Superior temporal gyrus (tissue), 1 donor: ENCODE data around the gene AMD1.
"Not testable (repeated sequence)": the region's sequence is repeated elsewhere in the genome, so short reads cannot be mapped to it uniquely, and the experiment has no call there.

Source experiments
- DNase-seq: peaks from one replicate; pipeline ENCODE4 v3.0.0-alpha.2; 2016; ENCODE audit errors: extremely low spot score

The AMD1 gene

DNA sequence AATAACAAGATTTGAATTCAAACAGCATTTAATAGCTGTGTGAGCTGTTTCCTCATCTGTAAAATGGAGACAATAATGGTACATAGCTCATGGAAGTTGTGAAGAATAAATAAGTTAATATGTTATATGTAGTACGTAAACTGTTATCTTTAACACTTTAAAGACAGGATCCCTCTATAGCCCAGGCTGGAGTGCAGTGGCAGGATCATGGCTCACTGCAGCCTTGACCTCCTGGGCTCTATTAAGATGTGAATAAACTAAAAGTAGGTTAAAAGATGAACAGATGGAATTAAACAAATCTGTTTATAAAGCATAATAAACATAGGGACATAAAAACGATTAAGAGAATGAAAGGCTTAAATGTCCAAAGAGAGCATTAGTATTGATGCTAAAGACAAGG lies 3.0 kb downstream of the AMD1 start:
- DNase-seq = no peak

DNA sequence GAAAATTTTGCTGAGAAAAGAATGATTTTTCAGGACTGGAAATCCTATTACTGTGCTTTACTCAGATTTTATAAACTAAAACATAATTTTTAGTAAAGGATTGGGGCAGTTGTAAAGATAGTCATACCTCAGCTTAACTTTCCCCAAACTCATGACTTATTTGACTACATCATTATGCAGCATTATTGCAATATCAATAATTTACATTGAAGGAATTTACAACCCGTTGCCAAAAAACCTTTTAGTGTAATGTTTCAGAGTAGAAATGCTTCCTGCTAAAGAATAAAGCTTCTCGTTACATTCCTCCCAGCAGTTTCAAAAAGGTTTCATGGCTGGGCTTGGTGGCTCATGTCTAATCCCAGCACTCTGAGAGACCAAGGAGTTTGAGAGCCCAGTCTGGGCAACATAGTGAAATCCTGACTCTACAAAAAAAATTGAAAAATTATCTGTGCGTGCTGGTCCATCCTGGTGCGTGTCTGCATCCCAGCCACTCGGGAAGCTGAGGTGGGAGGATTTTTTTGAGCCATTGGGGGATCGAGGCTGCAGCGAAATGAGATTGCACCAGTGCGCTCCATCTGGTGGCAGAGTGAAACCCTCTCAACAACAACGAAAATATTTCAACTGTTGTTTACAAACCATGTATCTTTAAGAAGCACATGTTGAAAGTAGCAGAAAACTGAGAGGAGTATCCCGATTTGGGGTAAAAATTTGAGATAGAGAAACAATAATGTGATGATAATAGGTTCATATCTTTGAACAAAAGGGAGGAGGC lies 4.4 kb downstream of the AMD1 start:
- peak; percentile 82 for DNase-seq

DNA sequence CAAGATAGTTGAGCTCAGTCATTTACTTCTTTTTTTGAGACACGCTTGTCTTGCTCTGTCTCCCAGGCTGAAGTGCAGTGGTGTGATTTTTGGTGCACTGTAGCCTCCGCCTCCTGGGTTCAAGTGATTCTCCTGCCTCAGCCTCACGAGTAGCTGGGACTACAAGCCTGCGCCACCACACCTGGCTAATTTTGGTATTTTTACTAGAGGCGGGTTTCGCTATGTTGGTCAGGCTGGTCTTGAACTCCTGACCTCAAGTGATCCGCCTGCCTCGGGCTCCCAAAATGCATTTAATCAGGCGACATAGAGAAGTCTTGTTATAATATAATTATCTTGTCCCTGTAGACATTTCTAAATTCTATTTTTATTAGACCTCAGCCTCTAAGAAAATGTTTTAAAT lies 6.1 kb downstream of the AMD1 start:
- no peak for DNase-seq

- no peak for DNase-seq
Measured at GRCh38 chr6:110881546-110882273, 7.1 kb downstream of the AMD1 start.

DNA sequence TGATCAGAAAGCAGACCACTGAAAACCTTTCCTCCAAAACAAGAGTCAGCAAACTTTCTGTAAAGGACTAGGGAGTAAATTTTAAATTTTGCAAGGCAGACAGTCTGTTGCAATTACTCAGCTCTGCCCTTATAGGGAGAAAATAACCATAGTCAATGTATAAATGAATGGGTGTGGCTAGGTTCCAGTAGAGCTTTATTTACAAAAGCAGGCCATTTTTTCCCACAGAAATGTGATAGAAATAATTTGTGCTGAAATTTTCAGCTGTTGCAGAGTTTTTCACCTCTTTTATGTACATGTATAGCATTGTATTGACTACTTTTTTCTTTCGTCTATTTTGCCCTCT lies 7.7 kb downstream of the AMD1 start:
- no peak for DNase-seq

DNA sequence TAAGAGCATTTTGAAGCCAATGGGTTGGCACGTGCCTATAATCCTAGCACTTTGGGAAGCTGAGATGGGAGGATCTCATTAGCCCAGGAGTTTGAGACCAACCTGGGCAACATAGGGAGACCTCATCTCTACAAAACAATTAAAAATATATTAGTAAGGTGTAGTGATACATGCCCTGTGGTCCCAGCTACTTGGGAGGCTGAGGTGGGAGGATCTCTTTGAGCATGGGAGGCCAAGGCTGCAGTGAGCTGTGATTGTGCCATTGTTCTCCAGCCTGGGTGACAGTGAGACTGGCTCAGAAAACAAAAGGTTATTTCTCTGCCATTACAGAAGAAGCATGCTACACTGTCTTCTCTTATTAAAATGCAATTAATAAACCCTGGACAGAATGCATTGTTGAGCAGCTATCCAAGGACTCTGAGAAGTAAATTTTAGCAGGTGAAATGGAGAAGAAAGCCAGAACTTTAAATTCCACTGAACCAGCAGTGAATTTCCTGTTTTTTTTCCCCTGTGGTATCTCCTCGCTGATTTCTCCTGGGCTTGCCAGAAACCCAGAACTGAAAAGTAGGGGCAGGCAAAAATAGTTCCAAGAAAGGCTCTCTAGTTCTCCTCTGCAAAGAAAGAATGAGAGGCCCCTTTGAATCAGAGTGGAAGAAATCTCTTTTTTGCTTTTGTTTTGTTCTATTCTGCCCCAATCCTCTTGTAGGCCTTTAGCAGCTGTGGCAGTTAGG lies 8.4 kb downstream of the AMD1 start:
- DNase-seq = no peak

- no peak for DNase-seq
Measured at GRCh38 chr6:110884321-110884720, 9.7 kb downstream of the AMD1 start.

DNA sequence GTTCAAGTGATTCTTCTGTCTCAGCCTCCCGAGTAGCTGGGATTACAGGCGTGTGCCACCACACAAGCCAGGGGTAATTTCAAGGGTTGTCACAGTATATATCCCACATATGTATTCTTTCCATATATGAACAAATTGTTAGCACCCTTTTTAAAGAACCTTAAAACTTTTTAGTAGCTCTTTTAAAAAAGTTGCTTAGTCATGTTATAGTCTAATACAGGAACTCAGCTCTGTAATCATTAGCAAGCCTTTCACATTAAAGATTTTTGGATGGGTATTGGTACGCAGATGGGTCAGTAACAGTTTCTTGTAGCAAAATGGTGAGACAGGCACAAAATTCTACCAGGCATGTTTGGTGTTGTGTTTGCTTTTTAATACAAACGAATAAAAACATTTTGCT lies 10.9 kb downstream of the AMD1 start:
- DNase-seq = no peak

- DNase-seq = no peak
Measured at GRCh38 chr6:110886555-110887167, 12.1 kb downstream of the AMD1 start.

GRCh38 chr6:110890288-110890687 lies 15.7 kb downstream of the AMD1 start:
- no peak for DNase-seq

DNA sequence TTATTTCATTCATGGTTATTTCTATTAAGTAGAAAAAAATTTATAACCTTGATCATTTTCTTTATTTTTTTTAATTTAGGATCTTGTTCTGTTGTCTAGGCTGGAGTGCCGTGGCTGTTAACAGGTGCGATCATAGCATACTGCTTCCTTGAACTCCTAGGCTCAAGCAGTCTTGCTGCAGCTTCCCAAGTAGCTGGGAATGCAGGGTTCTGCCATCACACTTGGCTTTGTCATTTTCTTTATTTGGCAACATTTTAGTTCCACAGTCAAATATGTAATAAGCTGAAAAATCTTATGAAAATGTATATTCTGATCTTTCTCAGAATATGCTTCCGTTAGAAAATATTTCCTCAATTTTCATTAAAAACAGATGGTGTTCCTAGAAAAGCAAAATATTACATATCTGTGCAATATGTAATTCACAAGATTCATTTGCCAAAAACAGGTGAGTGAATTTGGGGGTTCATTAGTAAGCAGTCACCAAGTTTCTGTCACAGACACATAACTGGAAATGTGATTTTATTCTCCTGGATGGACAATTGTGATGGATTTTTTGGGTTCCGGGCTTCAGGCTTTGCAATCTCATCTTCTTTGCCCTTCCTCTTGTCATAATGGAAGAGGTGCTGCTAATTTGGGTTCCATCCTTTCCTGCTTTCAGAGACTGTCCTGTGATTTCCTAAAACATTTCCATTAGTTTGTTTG lies 21.5 kb downstream of the AMD1 start:
- no peak for DNase-seq

DNA sequence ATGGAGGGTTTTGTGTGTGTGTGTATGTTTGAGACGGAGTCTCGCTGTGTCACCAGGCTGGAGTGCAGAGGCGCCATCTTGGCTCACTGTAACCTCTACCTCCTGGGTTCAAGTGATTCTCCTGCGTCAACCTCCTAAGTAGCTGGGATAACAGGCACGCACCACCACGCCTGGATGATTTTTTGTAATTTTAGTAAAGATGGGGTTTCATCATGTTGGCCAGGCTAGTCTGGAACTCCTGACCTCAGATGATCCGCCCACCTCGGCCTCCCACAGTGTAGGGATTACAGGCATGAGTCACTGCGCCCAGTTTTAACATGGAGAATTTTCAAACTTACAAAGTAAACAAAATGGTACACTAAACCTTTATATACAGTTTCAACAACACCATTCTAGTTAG lies 22.8 kb downstream of the AMD1 start:
- DNase-seq = no peak

DNA sequence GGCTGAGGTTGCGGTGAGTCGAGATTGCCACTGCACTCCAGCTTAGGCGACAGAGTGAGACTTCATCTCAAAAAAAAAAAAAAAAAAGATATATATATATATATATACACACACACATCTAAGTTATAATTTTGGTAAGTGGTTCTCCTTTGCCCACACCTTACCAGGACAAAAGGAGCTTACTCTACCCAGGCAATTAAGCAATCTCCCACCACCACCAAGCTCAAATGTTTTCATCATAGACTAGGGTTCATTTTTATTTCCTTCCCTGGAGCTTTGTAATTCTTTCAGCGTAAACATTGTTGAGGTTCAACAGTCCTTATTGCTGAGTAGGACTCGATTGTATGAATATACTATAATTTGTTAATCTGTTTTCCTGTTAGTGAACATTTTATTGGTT lies 23.5 kb downstream of the AMD1 start:
- no peak for DNase-seq

DNA sequence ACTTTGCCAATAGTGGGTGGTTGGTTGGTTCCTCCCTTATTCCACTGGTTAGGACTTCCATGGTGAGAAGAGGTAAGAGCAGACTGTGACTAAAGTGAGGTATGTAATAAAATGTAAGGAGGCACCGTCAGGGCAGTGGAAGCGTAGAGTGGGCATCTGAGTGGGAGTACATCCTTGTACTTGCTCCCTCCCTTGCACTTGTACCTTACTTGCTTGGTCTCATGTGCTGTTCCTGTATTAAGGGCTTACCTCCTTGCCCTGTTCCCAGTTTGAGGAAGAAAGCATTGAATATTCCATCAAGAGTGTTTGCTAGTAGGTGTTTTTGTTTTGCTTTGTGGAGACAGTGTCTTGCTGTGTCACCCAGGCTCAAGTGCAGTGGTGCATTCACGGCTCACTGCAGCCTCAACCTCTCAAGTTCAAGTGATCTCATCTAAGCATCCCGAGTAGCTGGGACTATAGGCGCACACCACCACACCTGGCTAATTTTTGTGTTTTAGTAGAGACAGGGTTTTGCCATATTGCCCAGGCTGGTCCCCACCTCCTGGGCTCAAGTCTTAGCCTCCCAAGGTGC lies 25.5 kb downstream of the AMD1 start:
- no peak for DNase-seq

- not testable (repeated sequence) for DNase-seq
Measured at GRCh38 chr6:110901601-110902000, 27.0 kb downstream of the AMD1 start.

DNA sequence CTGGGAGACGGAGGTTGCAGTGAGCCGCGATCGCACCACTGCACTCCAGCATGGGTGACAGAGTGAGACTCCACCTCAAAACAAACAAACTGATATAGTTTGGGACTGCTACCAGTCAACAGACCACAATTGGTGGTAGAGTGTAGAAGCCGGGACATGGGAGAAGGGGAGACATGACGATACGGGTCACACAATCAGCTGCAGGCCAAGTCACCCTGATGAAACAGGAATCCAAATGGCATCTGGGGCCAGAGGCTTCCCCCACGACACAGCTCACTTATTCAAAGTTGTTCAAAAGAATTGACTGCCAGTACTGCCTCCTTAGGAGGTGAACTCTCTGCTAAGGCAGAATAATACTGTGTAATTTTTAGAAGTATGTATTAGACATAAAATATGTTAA lies 27.5 kb downstream of the AMD1 start:
- no peak for DNase-seq

GRCh38 chr6:110906273-110906672 lies 31.7 kb downstream of the AMD1 start:
- not testable (repeated sequence) for DNase-seq

DNA sequence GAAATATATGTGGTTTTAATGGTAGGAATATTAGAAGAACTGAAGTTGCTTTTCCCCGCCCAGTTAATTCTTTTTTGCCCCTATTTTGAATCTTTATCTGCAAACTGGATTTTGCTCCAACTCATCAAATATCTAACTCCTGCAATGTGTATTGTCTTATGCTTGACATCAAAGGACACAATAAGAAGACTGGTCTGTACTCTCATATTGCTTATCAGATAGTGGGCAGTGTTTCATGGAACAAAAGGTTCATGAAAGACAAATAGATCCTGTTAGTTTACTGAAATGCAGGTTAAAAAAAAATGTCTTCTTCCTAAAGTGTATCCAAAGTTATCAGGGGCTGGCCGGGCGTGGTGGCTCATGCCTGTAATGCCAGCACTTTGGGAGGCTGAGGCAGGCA lies 56.2 kb downstream of the AMD1 start:
- DNase-seq = no peak

- DNase-seq = no peak
Measured at GRCh38 chr6:110933912-110934311, 59.3 kb downstream of the AMD1 start.

- DNase-seq = no peak
Measured at GRCh38 chr6:110934381-110934898, 59.9 kb downstream of the AMD1 start.

DNA sequence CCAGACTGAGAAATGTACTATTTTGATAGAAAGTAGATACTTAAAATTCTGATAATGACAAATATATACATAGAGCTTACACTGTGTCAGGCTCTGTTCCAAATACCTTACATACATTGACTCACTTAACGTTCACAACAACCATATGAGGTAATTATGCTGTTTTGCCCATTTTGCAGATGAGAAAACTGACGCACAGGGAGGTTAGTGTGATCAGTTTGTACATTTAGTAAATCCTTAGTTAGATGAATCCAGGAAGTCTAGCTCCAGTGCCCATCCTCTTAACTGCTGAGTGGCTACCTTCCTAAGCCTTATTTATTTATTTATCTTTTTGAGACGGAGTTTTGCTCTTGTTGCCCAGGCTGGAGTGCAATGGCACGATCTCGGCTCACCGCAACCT lies 60.6 kb downstream of the AMD1 start:
- no peak for DNase-seq
